ENCODE results near the gene SLC2A14. TPM values are rescaled to one million over a fixed set of nuclear protein-coding genes. Genes with fewer than 3 reads are reported as not detected.
"Not testable (repeated sequence)": the region's sequence is repeated elsewhere in the genome, so short reads cannot be mapped to it uniquely, and the experiment has no call there.

Gene SLC2A14
- total RNA-seq, 1 experiment from 2014 or later: 0.13 TPM

DNA sequence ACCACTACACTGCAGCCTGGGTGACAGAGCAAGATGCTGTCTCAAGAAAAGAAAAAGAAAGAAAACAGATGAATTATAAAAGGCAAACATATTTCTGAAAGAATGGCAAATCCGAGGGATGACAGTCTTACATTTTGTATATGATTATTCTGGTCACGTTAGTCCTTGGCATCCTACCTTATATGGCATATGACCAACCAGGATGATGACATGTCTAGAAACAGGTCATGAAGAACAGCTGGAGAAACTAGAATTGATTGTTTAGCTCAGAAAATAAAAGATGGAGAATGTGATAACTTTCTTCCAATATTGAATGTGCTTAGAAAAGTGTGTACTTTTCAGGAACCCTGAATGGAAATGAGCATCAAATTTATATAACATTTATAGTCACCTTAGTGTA lies 19.2 kb downstream of the SLC2A14 start:
- ChIA-PET POLR2A (ENCODE audit: unreplicated experiment) (interaction anchor here (0.6 to 0.7 kb wide), 3 partner anchors 116 to 596 kb away, joined by 5 to 18 read pairs (median 11); no protein-coding TSS in a partner anchor), CTCF (interaction anchor here (0.6 to 1.0 kb wide), 2 partner anchors 21 to 226 kb away, joined by 3 to 11 read pairs; no protein-coding TSS in a partner anchor)
- Histone ChIP-seq H3K4me3 (no peak overlapping the region), H3K36me3 (ENCODE audit: low read depth) (no peaks in the 10 kb centered on the region), H3K27me3 (ENCODE audit: insufficient read depth, low read depth) (no peaks in the 10 kb centered on the region), H3F3A (ENCODE audit: insufficient read depth, low read depth) (0 out of 2 replicates have a peak, but pooled peaks cover 7% of the 10 kb centered on the region), H4K20me1 (ENCODE audit: insufficient read depth) (no peaks in the 10 kb centered on the region), H3K27ac (no peak overlapping the region), H3K4me2 (no peak overlapping the region), H3K9me3 (ENCODE audit: insufficient read depth, low read depth) (no peaks in the 10 kb centered on the region), H3K79me2 (ENCODE audit: low read depth) (no peaks in the 10 kb centered on the region), H3K9me2 (ENCODE audit: insufficient read depth) (no peaks in the 10 kb centered on the region), H2AFZ (no peak overlapping the region), H3K4me1 (replicated peaks; ENCODE audit: insufficient read depth) (0 out of 2 replicates have a peak, but pooled peaks cover 4% of the 10 kb centered on the region)
- TF ChIP-seq CTCF (conservative IDR thresholded peaks at IDR 0.05): no peak
- no peak for TF ChIP-seq EZH2 (IDR thresholded peaks at IDR 0.05; ENCODE audit: low read depth)
- no TSS peak for BruUV-seq (replicated peaks)
- intact Hi-C loops (cut with micrococcal nuclease; ENCODE audit: unreplicated experiment): no loop called here
- no peak for DNase-seq

DNA sequence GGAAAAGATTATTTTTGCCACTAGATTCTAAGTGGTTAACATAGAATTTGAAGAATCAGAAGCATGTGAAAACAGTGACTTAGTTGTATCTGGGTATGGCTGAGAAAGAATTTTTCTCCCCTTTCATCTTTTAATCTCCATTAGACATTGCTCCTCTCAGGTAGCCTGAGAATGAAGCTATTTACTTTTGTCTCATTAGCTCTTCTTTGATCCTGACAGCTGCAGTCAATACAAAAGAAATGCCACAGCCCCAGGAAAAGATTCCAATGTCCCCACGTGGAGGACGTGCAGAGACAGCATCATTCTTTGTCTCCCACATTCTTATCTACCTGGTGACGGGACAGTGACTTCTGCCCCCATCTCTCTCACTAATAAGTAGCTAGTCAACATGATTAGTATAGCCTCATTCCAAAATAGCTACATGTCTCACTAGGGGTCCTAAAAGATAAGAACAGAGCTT lies 21.1 kb downstream of the SLC2A14 start:
- H4K20me1 ChIP-seq (ENCODE audit: insufficient read depth); H3K4me3 ChIP-seq; H3K4me2 ChIP-seq; H2AFZ ChIP-seq; H3K9me3 ChIP-seq (ENCODE audit: insufficient read depth, low read depth); intact Hi-C loops (cut with micrococcal nuclease; ENCODE audit: unreplicated experiment); H3K4me1 ChIP-seq (replicated peaks; ENCODE audit: insufficient read depth); BruUV-seq (replicated peaks); H3K9me2 ChIP-seq (ENCODE audit: insufficient read depth); H3K27me3 ChIP-seq (ENCODE audit: insufficient read depth, low read depth); CTCF ChIA-PET; H3F3A ChIP-seq (ENCODE audit: insufficient read depth, low read depth); H3K36me3 ChIP-seq (ENCODE audit: low read depth); H3K79me2 ChIP-seq (ENCODE audit: low read depth); H3K27ac ChIP-seq: not testable (repeated sequence)
- peak in 1 of 2 experiments; percentile 51 for DNase-seq
- POLR2A ChIA-PET (ENCODE audit: unreplicated experiment): interaction anchor here (0.6 kb wide), 1 partner anchor 77 kb away, joined by 6 read pairs; no protein-coding TSS in a partner anchor

GRCh38 chr12:7850099-7850498 lies 22.6 kb downstream of the SLC2A14 start:
- CTCF ChIA-PET; POLR2A ChIA-PET (ENCODE audit: unreplicated experiment); H3K27me3 ChIP-seq (ENCODE audit: insufficient read depth, low read depth); intact Hi-C loops (cut with micrococcal nuclease; ENCODE audit: unreplicated experiment); H3K9me3 ChIP-seq (ENCODE audit: insufficient read depth, low read depth); H3K4me1 ChIP-seq (replicated peaks; ENCODE audit: insufficient read depth); DNase-seq; H3K36me3 ChIP-seq (ENCODE audit: low read depth); H3K79me2 ChIP-seq (ENCODE audit: low read depth); H3K9me2 ChIP-seq (ENCODE audit: insufficient read depth); H3K27ac ChIP-seq; H3K4me3 ChIP-seq; H3F3A ChIP-seq (ENCODE audit: insufficient read depth, low read depth); BruUV-seq (replicated peaks); H3K4me2 ChIP-seq; H4K20me1 ChIP-seq (ENCODE audit: insufficient read depth); H2AFZ ChIP-seq: not testable (repeated sequence)

GRCh38 chr12:7848098-7848422 lies 24.7 kb downstream of the SLC2A14 start:
- H4K20me1 ChIP-seq (ENCODE audit: insufficient read depth); H3K4me1 ChIP-seq (replicated peaks; ENCODE audit: insufficient read depth); H3K4me2 ChIP-seq; H3K27ac ChIP-seq; H3K36me3 ChIP-seq (ENCODE audit: low read depth); H3K79me2 ChIP-seq (ENCODE audit: low read depth); BruUV-seq (replicated peaks); DNase-seq; H3K9me2 ChIP-seq (ENCODE audit: insufficient read depth); H3F3A ChIP-seq (ENCODE audit: insufficient read depth, low read depth); H3K4me3 ChIP-seq; H3K27me3 ChIP-seq (ENCODE audit: insufficient read depth, low read depth); H3K9me3 ChIP-seq (ENCODE audit: insufficient read depth, low read depth); H2AFZ ChIP-seq; intact Hi-C loops (cut with micrococcal nuclease; ENCODE audit: unreplicated experiment); POLR2A ChIA-PET (ENCODE audit: unreplicated experiment): not testable (repeated sequence)
- CTCF ChIA-PET: interaction anchor here (0.7 kb wide), 1 partner anchor 12 kb away, joined by 3 read pairs; no protein-coding TSS in a partner anchor

GRCh38 chr12:7847226-7848097 lies 25.3 kb downstream of the SLC2A14 start:
- H3K4me3 ChIP-seq; BruUV-seq (replicated peaks); H2AFZ ChIP-seq; H3K27ac ChIP-seq; intact Hi-C loops (cut with micrococcal nuclease; ENCODE audit: unreplicated experiment); H3K36me3 ChIP-seq (ENCODE audit: low read depth); H3F3A ChIP-seq (ENCODE audit: insufficient read depth, low read depth); H3K4me2 ChIP-seq; DNase-seq; H3K27me3 ChIP-seq (ENCODE audit: insufficient read depth, low read depth); H3K9me2 ChIP-seq (ENCODE audit: insufficient read depth); H3K4me1 ChIP-seq (replicated peaks; ENCODE audit: insufficient read depth); POLR2A ChIA-PET (ENCODE audit: unreplicated experiment); H4K20me1 ChIP-seq (ENCODE audit: insufficient read depth); H3K9me3 ChIP-seq (ENCODE audit: insufficient read depth, low read depth); H3K79me2 ChIP-seq (ENCODE audit: low read depth): not testable (repeated sequence)
- CTCF ChIA-PET: interaction anchor here (0.7 kb wide), 1 partner anchor 11 kb away, joined by 3 read pairs; no protein-coding TSS in a partner anchor

Measured in PC-9 (cell line).